Measurements from ENCODE around the gene SHANK1. TPM values are rescaled to one million over a fixed set of nuclear protein-coding genes. Genes with fewer than 3 reads are reported as not detected.

The SHANK1 gene
- total and polyA plus RNA-seq, 2 of the 4 experiments (the other 2 are of a cell fraction), result 6.1 to 6.7 TPM

- Histone ChIP-seq H4K20me1 (ENCODE audit: insufficient read depth, low read length) (no peaks in the 10 kb centered on the region), H3K4me2 (ENCODE audit: low read depth, low read length) (no peak overlapping the region), H2AK9ac (replicated peaks; ENCODE audit: low read depth, low read length, poor library complexity) (no peak overlapping the region), H4K8ac (ENCODE audit: low read depth in 2 of 2, low read length in 2 of 2) (no peak overlapping the region), H3K56ac (ENCODE audit: extremely low read depth, insufficient read depth, low read length) (no peak overlapping the region), H2BK5ac (ENCODE audit: low read depth, low read length, poor library complexity, severe bottlenecking) (no peak overlapping the region), H3K4me3 (ENCODE audit: insufficient read depth, low read depth, low read length) (no peak overlapping the region), H3K23ac (ENCODE audit: low read depth, low read length) (no peak overlapping the region), H3K9ac (ENCODE audit: low read depth, low read length) (no peak overlapping the region), H3K79me1 (ENCODE audit: low read depth in 1 of 2, low read length in 2 of 2) (no peaks in the 10 kb centered on the region), H2AFZ (replicated peaks; ENCODE audit: low read length, poor library complexity) (no peak overlapping the region), H3K27ac (ENCODE audit: insufficient read depth, low read length) (no peak overlapping the region), H3K36me3 (ENCODE audit: control insufficient read depth, insufficient read depth, low read length) (no peaks in the 10 kb centered on the region), H2BK15ac (ENCODE audit: low read depth, low read length) (no peak overlapping the region), H2BK20ac (ENCODE audit: low read depth, low read length) (no peak overlapping the region), H2AK5ac (ENCODE audit: low read depth, low read length) (no peak overlapping the region), H3K18ac (ENCODE audit: low read depth, low read length) (no peak overlapping the region), H3K27me3 (ENCODE audit: control insufficient read depth, insufficient read depth, low read length) (peaks cover 5% of the 10 kb centered on the region; the same call in 1 of the 2 replicates), H3K4me1 (ENCODE audit: control insufficient read depth, insufficient read depth, low read length) (no peaks in the 10 kb centered on the region), H3K14ac (replicated peaks; ENCODE audit: low read depth, low read length) (no peak overlapping the region), H2BK120ac (ENCODE audit: low read depth, low read length) (no peak overlapping the region), H4K91ac (ENCODE audit: insufficient read depth, low read depth, low read length) (no peak overlapping the region), H4K5ac (ENCODE audit: low read depth, low read length) (no peak overlapping the region), H3K9me3 (ENCODE audit: control insufficient read depth, insufficient read depth, low read length) (no peaks in the 10 kb centered on the region), H3K4ac (ENCODE audit: low read depth, low read length) (no peak overlapping the region), H3K9me1 (ENCODE audit: insufficient read depth, low read length) (no peaks in the 10 kb centered on the region)
- dilution Hi-C loops (cut with HindIII; ENCODE audit: low sequenced_read_pairs, unreplicated experiment), result no loop called here
- in situ Hi-C loops (cut with MboI; ENCODE audit: low sequenced_read_pairs), result no loop called here
- DNase-seq (no peak), ATAC-seq (ENCODE audit: low read depth) (no peak)
- ChIA-PET CTCF (no interaction called here), POLR2A (ENCODE audit: unreplicated experiment) (no interaction called here)
- TF ChIP-seq USF2 (IDR thresholded peaks at IDR 0.05; ENCODE audit: low read depth, low read length), result no peak
- no TSS peak for BruUV-seq (replicated peaks)
- intact Hi-C loops (cut with micrococcal nuclease), result no loop called here
- 18% methylated on average over 2 of the region's 3 CpGs; no CpG with 5 or more reads in 1 of the 2 experiments for WGBS, 2 experiments (ENCODE audit: extremely low coverage in 2 of 2, insufficient read length in 1 of 2)
Observed at GRCh38 chr19:50678323-50678722, 41.3 kb downstream of the SHANK1 start.
